SU-DHL-6 (cell line): Measurements from ENCODE around the gene ARFGEF2.

ENCODE experiments used
- EZH2phosphoT487 ChIP-seq: fragments of 200-600 bp; sonication (generic), shearing (Covaris generic); conservative IDR thresholded peaks from 2 replicates; pipeline ENCODE4 v1.6.1; 2018; ENCODE audit warnings: mild to moderate bottlenecking, antibody characterized with exemption, low read length, moderate library complexity, mixed read lengths
- TF ChIP-seq, protein P1 (sequence below): fragments of 200-600 bp; sonication (generic); IDR thresholded peaks from one replicate; pipeline ENCODE4 v1.5.1; 2017; ENCODE audit warnings: antibody characterized with exemption, mild to moderate bottlenecking, low read length, moderate library complexity; ENCODE audit not compliant: insufficient read depth, poor library complexity, severe bottlenecking

DNA sequence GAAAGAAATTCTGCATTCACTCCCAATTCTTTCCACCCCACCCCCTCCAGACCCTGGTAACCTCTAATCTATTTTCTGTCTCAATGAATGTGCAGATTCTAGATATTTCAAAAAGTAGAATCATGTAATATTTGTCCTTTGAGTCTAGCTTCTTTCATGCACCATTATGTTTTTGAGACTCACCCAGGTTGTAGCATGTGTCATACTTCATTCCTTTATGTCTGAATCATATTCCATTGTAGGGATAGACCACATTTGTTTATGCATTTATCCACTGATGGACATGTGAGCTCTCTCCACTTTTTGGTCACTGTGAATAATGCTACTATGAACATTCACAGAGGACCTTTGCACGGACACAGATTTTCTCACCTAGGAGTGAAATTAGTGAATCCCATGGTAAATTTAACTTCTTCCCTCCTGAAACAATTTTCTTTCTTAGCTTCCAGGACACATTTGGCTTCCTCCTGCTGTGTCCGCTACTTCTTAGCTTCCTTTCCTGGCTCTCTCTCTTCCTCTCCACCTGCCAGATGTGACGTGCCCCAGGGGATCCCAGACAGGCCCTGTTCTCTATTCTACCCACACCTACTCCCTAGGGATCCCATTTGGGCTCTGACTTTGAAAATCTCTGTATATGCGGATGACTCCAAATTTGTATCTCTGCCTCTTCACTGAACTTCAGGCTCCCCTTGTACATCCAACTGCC lies 24.1 kb upstream of the ARFGEF2 start:
- TF ChIP-seq, protein P1, sequence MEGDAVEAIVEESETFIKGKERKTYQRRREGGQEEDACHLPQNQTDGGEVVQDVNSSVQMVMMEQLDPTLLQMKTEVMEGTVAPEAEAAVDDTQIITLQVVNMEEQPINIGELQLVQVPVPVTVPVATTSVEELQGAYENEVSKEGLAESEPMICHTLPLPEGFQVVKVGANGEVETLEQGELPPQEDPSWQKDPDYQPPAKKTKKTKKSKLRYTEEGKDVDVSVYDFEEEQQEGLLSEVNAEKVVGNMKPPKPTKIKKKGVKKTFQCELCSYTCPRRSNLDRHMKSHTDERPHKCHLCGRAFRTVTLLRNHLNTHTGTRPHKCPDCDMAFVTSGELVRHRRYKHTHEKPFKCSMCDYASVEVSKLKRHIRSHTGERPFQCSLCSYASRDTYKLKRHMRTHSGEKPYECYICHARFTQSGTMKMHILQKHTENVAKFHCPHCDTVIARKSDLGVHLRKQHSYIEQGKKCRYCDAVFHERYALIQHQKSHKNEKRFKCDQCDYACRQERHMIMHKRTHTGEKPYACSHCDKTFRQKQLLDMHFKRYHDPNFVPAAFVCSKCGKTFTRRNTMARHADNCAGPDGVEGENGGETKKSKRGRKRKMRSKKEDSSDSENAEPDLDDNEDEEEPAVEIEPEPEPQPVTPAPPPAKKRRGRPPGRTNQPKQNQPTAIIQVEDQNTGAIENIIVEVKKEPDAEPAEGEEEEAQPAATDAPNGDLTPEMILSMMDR, result no peak
- TF ChIP-seq EZH2phosphoT487, result no peak
